ENCODE measurements around the gene KRT4. TPM values are rescaled to one million over a fixed set of nuclear protein-coding genes. Genes with fewer than 3 reads are reported as not detected.

KRT4 gene
- total RNA-seq, 1 experiment from 2014 or later, result not detected

GRCh38 chr12:52844386-52844785 is 30.5 kb upstream of the KRT4 start:
- Histone ChIP-seq H3K4ac (ENCODE audit: low read depth, low read length) (no peak overlapping the region), H2BK20ac (ENCODE audit: low read depth, low read length, poor library complexity, severe bottlenecking) (no peak overlapping the region), H3K9me3 (ENCODE audit: control insufficient read depth, low read depth, low read length) (no peaks in the 10 kb centered on the region), H2AFZ (ENCODE audit: low read length) (no peak overlapping the region), H3K27ac (ENCODE audit: insufficient read length, low read depth, low read length) (no peak overlapping the region), H3K14ac (ENCODE audit: insufficient read depth, low read length) (no peak overlapping the region), H3K23ac (ENCODE audit: insufficient read length, low read depth, low read length) (no peak overlapping the region), H2BK15ac (ENCODE audit: low read depth, low read length) (no peak overlapping the region), H2BK12ac (ENCODE audit: insufficient read length, low read depth, low read length) (no peak overlapping the region), H2AK5ac (ENCODE audit: insufficient read length, low read length) (no peak overlapping the region), H4K91ac (ENCODE audit: insufficient read length, low read depth, low read length) (no peak overlapping the region), H3K56ac (ENCODE audit: insufficient read length, low read depth, low read length) (no peak overlapping the region), H3K79me1 (ENCODE audit: insufficient read depth, low read depth, low read length, poor library complexity, severe bottlenecking) (no peaks in the 10 kb centered on the region), H4K20me1 (ENCODE audit: control insufficient read depth, insufficient read depth, insufficient read length) (no peaks in the 10 kb centered on the region), H3K9ac (ENCODE audit: extremely low read depth, insufficient read length, low read length) (no peak overlapping the region), H3T11ph (ENCODE audit: low read length) (no peak overlapping the region), H3K4me2 (ENCODE audit: insufficient read depth, insufficient read length, low read length) (no peak overlapping the region), H4K5ac (ENCODE audit: insufficient read length, low read depth, low read length) (no peak overlapping the region), H3K23me2 (ENCODE audit: insufficient read length, low read depth, low read length, poor library complexity, severe bottlenecking) (peaks cover 2% of the 10 kb centered on the region), H3K4me1 (ENCODE audit: insufficient read depth, low read length) (no peaks in the 10 kb centered on the region), H3K27me3 (ENCODE audit: insufficient read depth, low read length) (no peaks in the 10 kb centered on the region; the same call in 1 of the 2 replicates), H3K18ac (ENCODE audit: insufficient read length, low read depth, low read length) (no peak overlapping the region), H2BK5ac (ENCODE audit: insufficient read length, low read length) (no peak overlapping the region), H2BK120ac (ENCODE audit: low read depth, low read length, poor library complexity, severe bottlenecking) (no peak overlapping the region), H4K8ac (replicated peaks; ENCODE audit: insufficient read length, low read depth, low read length) (no peak overlapping the region), H3K79me2 (ENCODE audit: insufficient read depth, low read length) (no peaks in the 10 kb centered on the region)
- Mint-ChIP-seq H3K27me3 (ENCODE audit: low read depth) (peaks cover 12% of the 10 kb centered on the region), H3K4me3 (no peak overlapping the region), H3K4me1 (no peaks in the 10 kb centered on the region), H3K27ac (no peak overlapping the region), H3K36me3 (ENCODE audit: insufficient read depth in 1 of 3, low read depth in 3 of 3) (no peaks in the 10 kb centered on the region), H3K9me3 (no peaks in the 10 kb centered on the region)
- DNase-seq, result no peak
- WGBS (ENCODE audit: extremely low coverage, insufficient read length, low lambda C conversion rate), result no CpG with 5 or more reads among the region's 11 CpGs
- TF ChIP-seq CTCF (conservative IDR thresholded peaks at IDR 0.05), result no peak

Data from H9 (cell line).